IMR-90 (cell line): ENCODE results near the gene PGBD1. TPM values are rescaled to one million over a fixed set of nuclear protein-coding genes. Genes with fewer than 3 reads are reported as not detected.

ENCODE experiments used
- ATAC-seq: fragments of 200-7000 bp; cut with Tn5 transposase; 2 replicates; pipeline ENCODE4 v1.9.1; 2020; ENCODE audit warnings: low read depth, mild to moderate bottlenecking, moderate library complexity
- BruUV-seq: library from RNA; stranded (reverse); fragments of 400-500 nt; replicated peaks from 2 replicates; lab custom pipeline; 2021; lab: Mats Ljungman, UMichigan
- CTCF ChIA-PET: fragments of 300-600 bp; formaldehyde crosslinking; extraction: SDS; loops from one replicate; lab custom pipeline; 2021; ENCODE audit warnings: antibody characterized with exemption; lab: Yijun Ruan, JAX
- POLR2A ChIA-PET: fragments of 300-600 bp; sonication (Branson Sonifier 250); formaldehyde crosslinking; loops from one replicate; lab custom pipeline; 2022; ENCODE audit warnings: antibody characterized with exemption; ENCODE audit not compliant: unreplicated experiment; lab: Charles Lee
- DNase-seq: peaks from one replicate; pipeline ENCODE4 v3.0.0; 2013
- H2AFZ ChIP-seq: replicated peaks from 2 replicates; pipeline ENCODE3; 2013; ENCODE audit warnings: low read length, mild to moderate bottlenecking; ENCODE audit not compliant: poor library complexity
- H2AK5ac ChIP-seq: 2 replicates; pipeline ENCODE4 v1.6.1; 2013; ENCODE audit warnings: low read depth, low read length, inconsistent platforms
- H2AK9ac ChIP-seq: replicated peaks from 2 replicates; pipeline ENCODE3; 2013; ENCODE audit warnings: mild to moderate bottlenecking, low read depth, low read length, moderate library complexity; ENCODE audit not compliant: poor library complexity
- H2BK120ac ChIP-seq: 2 replicates; pipeline ENCODE4 v1.6.1; 2013; ENCODE audit warnings: low read depth, low read length, inconsistent platforms
- H2BK15ac ChIP-seq: 3 replicates; pipeline ENCODE4 v1.6.1; 2013; ENCODE audit warnings: low read depth, low read length, inconsistent platforms
- H2BK20ac ChIP-seq: 2 replicates; pipeline ENCODE4 v1.6.1; 2013; ENCODE audit warnings: low read depth, mild to moderate bottlenecking, inconsistent platforms, low read length, moderate library complexity
- H2BK5ac ChIP-seq: 2 replicates; pipeline ENCODE4 v1.6.1; 2013; ENCODE audit warnings: mild to moderate bottlenecking, low read depth, low read length, inconsistent platforms; ENCODE audit not compliant: poor library complexity, severe bottlenecking
- H3K14ac ChIP-seq: replicated peaks from 2 replicates; pipeline ENCODE4 v1.6.1; 2013; ENCODE audit warnings: low read depth, low read length, inconsistent platforms
- H3K18ac ChIP-seq: 2 replicates; pipeline ENCODE4 v1.6.1; 2013; ENCODE audit warnings: low read depth, low read length, control low read depth
- H3K23ac ChIP-seq: 2 replicates; pipeline ENCODE4 v1.6.1; 2013; ENCODE audit warnings: low read depth, low read length, inconsistent platforms
- H3K27ac ChIP-seq: 2 replicates; pipeline ENCODE4 v1.5.1; 2013; ENCODE audit warnings: mild to moderate bottlenecking, control low read depth, low read length; ENCODE audit not compliant: insufficient read depth
- H3K27me3 ChIP-seq: 2 replicates; pipeline ENCODE4 v1.6.1; 2013; ENCODE audit warnings: low read length; ENCODE audit not compliant: control insufficient read depth, insufficient read depth
- H3K36me3 ChIP-seq: 2 replicates; pipeline ENCODE4 v1.6.1; 2013; ENCODE audit warnings: low read length, mixed read lengths; ENCODE audit not compliant: control insufficient read depth, insufficient read depth
- H3K4ac ChIP-seq: 2 replicates; pipeline ENCODE4 v1.6.1; 2013; ENCODE audit warnings: low read depth, low read length, inconsistent platforms
- H3K4me1 ChIP-seq: 2 replicates; pipeline ENCODE4 v1.6.1; 2013; ENCODE audit warnings: low read length, mixed read lengths; ENCODE audit not compliant: control insufficient read depth, insufficient read depth
- H3K4me2 ChIP-seq: 2 replicates; pipeline ENCODE4 v1.6.1; 2013; ENCODE audit warnings: low read depth, mild to moderate bottlenecking, control low read depth, low read length, moderate library complexity
- H3K4me3 ChIP-seq: 2 replicates; pipeline ENCODE4 v1.5.1; 2013; ENCODE audit warnings: low read depth, mild to moderate bottlenecking, control low read depth, low read length, moderate library complexity; ENCODE audit not compliant: insufficient read depth
- H3K56ac ChIP-seq: 2 replicates; pipeline ENCODE4 v1.6.1; 2013; ENCODE audit warnings: low read length, inconsistent platforms; ENCODE audit not compliant: insufficient read depth; ENCODE audit errors: extremely low read depth
- H3K79me1 ChIP-seq, 2 experiments: 2 replicates each; pipeline ENCODE4 v1.6.1; 2013; ENCODE audit warnings: low read length in 2 of 2, inconsistent platforms in 1 of 2, low read depth in 1 of 2
- H3K9ac ChIP-seq: 2 replicates; pipeline ENCODE4 v1.6.1; 2013; ENCODE audit warnings: low read depth, low read length, control low read depth
- H3K9me1 ChIP-seq: 2 replicates; pipeline ENCODE4 v1.6.1; 2013; ENCODE audit warnings: low read length, inconsistent platforms; ENCODE audit not compliant: insufficient read depth
- H3K9me3 ChIP-seq: 2 replicates; pipeline ENCODE4 v1.6.1; 2013; ENCODE audit warnings: low read length; ENCODE audit not compliant: control insufficient read depth, insufficient read depth
- H4K20me1 ChIP-seq: 2 replicates; pipeline ENCODE4 v1.6.1; 2013; ENCODE audit warnings: low read length, inconsistent platforms; ENCODE audit not compliant: insufficient read depth
- H4K5ac ChIP-seq: 2 replicates; pipeline ENCODE4 v1.6.1; 2013; ENCODE audit warnings: mild to moderate bottlenecking, low read depth, low read length, control low read depth
- H4K8ac ChIP-seq, 2 experiments: 2 replicates each; pipeline ENCODE4 v1.6.1; 2013; ENCODE audit warnings: low read depth in 2 of 2, low read length in 2 of 2, control low read depth in 1 of 2, inconsistent platforms in 1 of 2
- H4K91ac ChIP-seq: 2 replicates; pipeline ENCODE4 v1.6.1; 2013; ENCODE audit warnings: low read depth, low read length, inconsistent platforms; ENCODE audit not compliant: insufficient read depth
- CTCF ChIP-seq: conservative IDR thresholded peaks from 2 replicates; pipeline ENCODE4 v1.5.1; 2012; ENCODE audit warnings: mild to moderate bottlenecking, low read depth, low read length, improper control_type of control experiment
- FOS ChIP-seq: fragments of 150-350 bp; IDR thresholded peaks from 2 replicates; pipeline ENCODE4 v1.6.1; 2016; ENCODE audit warnings: low read depth, low read length
- MAFK ChIP-seq: IDR thresholded peaks from 2 replicates; pipeline ENCODE4 v1.6.1; 2012; ENCODE audit warnings: low read depth, low read length, improper control_type of control experiment
- MAZ ChIP-seq: IDR thresholded peaks from 2 replicates; pipeline ENCODE4 v1.6.1; 2012; ENCODE audit warnings: low read depth, mild to moderate bottlenecking, low read length, improper control_type of control experiment, moderate library complexity, borderline replicate concordance
- POLR2A ChIP-seq: IDR thresholded peaks from 2 replicates; pipeline ENCODE4 v1.6.1; 2012; ENCODE audit warnings: mild to moderate bottlenecking, low read depth, low read length
- RAD21 ChIP-seq: IDR thresholded peaks from 2 replicates; pipeline ENCODE4 v1.6.1; 2012; ENCODE audit warnings: low read length, improper control_type of control experiment
- RFX5 ChIP-seq: IDR thresholded peaks from 2 replicates; pipeline ENCODE4 v1.8.0; 2012; ENCODE audit warnings: low read depth, mild to moderate bottlenecking, low read length, moderate library complexity
- WGBS, 2 experiments: methylation state at CpG; one replicate each; pipeline versions ENCODE4 v1.1.5 to v1.1.7; 2013; ENCODE audit warnings: missing lambda C conversion rate in 2 of 2; ENCODE audit not compliant: insufficient read length in 1 of 2; ENCODE audit errors: extremely low coverage in 2 of 2; 5-methylcytosine and 5-hydroxymethylcytosine counted together
- dilution Hi-C: fragments of 300-500 bp; cut with HindIII; formaldehyde crosslinking; loops from one replicate; pipeline ENCODE4 v1.14.3; 2018; ENCODE audit warnings: low sequenced_read_pairs; ENCODE audit not compliant: unreplicated experiment
- in situ Hi-C: fragments of 300-500 bp; cut with MboI; formaldehyde crosslinking; loops from 3 replicates; pipeline ENCODE4 v1.14.3; 2019; ENCODE audit warnings: low sequenced_read_pairs, inconsistent platforms, mixed read lengths
- intact Hi-C: fragments of 100-400 bp; cut with micrococcal nuclease; formaldehyde crosslinking; loops from 2 replicates; pipeline ENCODE4 v1.10.0; 2022
- polyA plus RNA-seq, 3 experiments: library from polyadenylated mRNA; depleted of rRNA; stranded (reverse); fragments of >200 nt; gene quantifications; 2 replicates each; pipeline ENCODE4 v1.2.3, GENCODE V29; 2012; ENCODE audit warnings: low replicate concordance in 1 of 3
- total RNA-seq: library from RNA; depleted of rRNA; stranded (reverse); fragments of >200 nt; gene quantifications from 2 replicates; pipeline ENCODE4 v1.2.3, GENCODE V29; 2012

PGBD1 gene
- total and polyA plus RNA-seq, 2 of the 4 experiments (the other 2 are of a cell fraction): 3.9 to 6.3 TPM

GRCh38 chr6:28335040-28335563, 53.7 kb downstream of the PGBD1 start (continued):
- TF ChIP-seq RFX5 (no peak), RAD21 (no peak)

GRCh38 chr6:28335564-28336283, 54.4 kb downstream of the PGBD1 start, which contains the start of gene ZSCAN31:
Gene ZSCAN31 (minus strand): TSS chr6:28336148. CDS start chr6:28329683, 6,465 bp downstream.
- H3K9ac ChIP-seq: peak within 1 kb of the TSS; percentile 81
- ChIA-PET CTCF (interaction anchor here (0.9 kb wide), 2 partner anchors 18 to 19 kb away, joined by 3 to 4 read pairs; no protein-coding TSS in a partner anchor), POLR2A (interaction anchor here (0.6 to 1.0 kb wide), 4 partner anchors 20 to 1322 kb away, joined by 3 to 5 read pairs (median 4); no protein-coding TSS in a partner anchor)
- H4K91ac ChIP-seq: peak within 1 kb of the TSS; percentile 89
- H4K20me1 ChIP-seq: no peaks in the 10 kb centered on the region
- peak; percentile 84 for TF ChIP-seq FOS
- peak; percentile 99 for TF ChIP-seq POLR2A
- 0 out of 2 replicates have a peak, but pooled peaks have one; percentile 31 for TF ChIP-seq MAZ
- TF ChIP-seq CTCF: no peak
- TF ChIP-seq MAFK: peak; percentile 41; the same call in 1 of the 2 replicates
- peak within 1 kb of the TSS; percentile 89 for H3K27ac ChIP-seq
- peak within 1 kb of the TSS; percentile 26; the same call in 1 of the 3 replicates for H2BK15ac ChIP-seq
- no peaks in the 10 kb centered on the region for H3K9me1 ChIP-seq
- H4K5ac ChIP-seq: peak within 1 kb of the TSS; percentile 84
- H3K56ac ChIP-seq: peak within 1 kb of the TSS; percentile 93
- in situ Hi-C loops (no loop called here), intact Hi-C loops (loop anchor here (1.0 to 5.0 kb wide), 3 partner anchors 14 to 253 kb away; partner anchors contain the start of genes ZKSCAN3, ZNF165 and ZSCAN26), dilution Hi-C loops (no loop called here)
- H3K9me3 ChIP-seq: no peaks in the 10 kb centered on the region
- H3K18ac ChIP-seq: peak within 1 kb of the TSS; percentile 64
- no peaks in the 10 kb centered on the region for H3K36me3 ChIP-seq
- peaks cover 0 to 11% of the 10 kb centered on the region in 2 experiments; a peak in 2 of 4 replicates for H3K79me1 ChIP-seq
- peak within 1 kb of the TSS; percentile 96 for H2AFZ ChIP-seq
- peak within 1 kb of the TSS; percentile 90 for H2AK9ac ChIP-seq
- peak within 1 kb of the TSS; percentile 63 for H3K4me3 ChIP-seq
- H3K4ac ChIP-seq: peak within 1 kb of the TSS; percentile 91
- ATAC-seq (peak; percentile 96), DNase-seq (peak; percentile 99)
- peak within 1 kb of the TSS; percentile 96 for H3K14ac ChIP-seq
- H4K8ac ChIP-seq: peak within 1 kb of the TSS; percentile 54 to 92
- H2BK20ac ChIP-seq: peak within 1 kb of the TSS; percentile 31
- WGBS, 2 experiments: 0% methylated on average over 5 of the region's 35 CpGs; no CpG with 5 or more reads in 1 of the 2 experiments
- H3K4me2 ChIP-seq: peak within 1 kb of the TSS; percentile 97
- peak within 1 kb of the TSS; percentile 88 for H2BK120ac ChIP-seq
- H2BK5ac ChIP-seq: peak within 1 kb of the TSS; percentile 88
- TSS peak; percentile 90 for BruUV-seq
- peak within 1 kb of the TSS; percentile 83 for H3K23ac ChIP-seq
- H3K27me3 ChIP-seq: no peaks in the 10 kb centered on the region
- peak within 1 kb of the TSS; percentile 79 for H2AK5ac ChIP-seq
- H3K4me1 ChIP-seq: peaks cover 2% of the 10 kb centered on the region; the same call in 1 of the 2 replicates
